HepG2 (cell line): ENCODE measurements around the gene LINC00237. TPM values are rescaled to one million over a fixed set of nuclear protein-coding genes. Genes with fewer than 3 reads are reported as not detected.

Source experiments
- ATF1 ChIP-seq: IDR thresholded peaks from 2 replicates; pipeline ENCODE4 v1.6.1; 2016; ENCODE audit warnings: mild to moderate bottlenecking, control low read depth
- FOXC1 ChIP-seq: sonication (generic); formaldehyde crosslinking; IDR thresholded peaks from 2 replicates; pipeline ENCODE4 v1.8.0; 2022; ENCODE audit warnings: mild to moderate bottlenecking, missing genetic modification reagents, borderline replicate concordance
- HNF4G ChIP-seq, 2 experiments: sonication (generic) in 1 of 2; formaldehyde crosslinking in 1 of 2; IDR thresholded peaks; 2 replicates each; pipeline versions ENCODE4 v1.4.0 to v1.6.1; 2011 to 2020; ENCODE audit warnings: borderline replicate concordance in 2 of 2, low read depth in 2 of 2, mild to moderate bottlenecking in 2 of 2, low read length in 1 of 2, missing genetic modification reagents in 1 of 2, moderate library complexity in 1 of 2
- NFYB ChIP-seq: sonication (generic); formaldehyde crosslinking; IDR thresholded peaks from 2 replicates; pipeline ENCODE4 v1.4.0; 2020; ENCODE audit warnings: missing genetic modification reagents
- NONO ChIP-seq, 2 experiments: fragments of 450-650 bp in 1 of 2; sonication (generic) in 1 of 2; formaldehyde crosslinking in 1 of 2; IDR thresholded peaks in 1 of 2; conservative IDR thresholded peaks in 1 of 2; 2 replicates each; pipeline versions ENCODE4 v1.6.1 to v1.8.0; 2017 to 2022; ENCODE audit warnings: mild to moderate bottlenecking in 1 of 2, missing genetic modification reagents in 1 of 2, moderate library complexity in 1 of 2
- PHF21A ChIP-seq: sonication (generic); formaldehyde crosslinking; IDR thresholded peaks from 2 replicates; pipeline ENCODE4 v1.5.0; 2020; ENCODE audit warnings: mild to moderate bottlenecking, missing genetic modification reagents
- REL ChIP-seq: sonication (generic); formaldehyde crosslinking; conservative IDR thresholded peaks from 2 replicates; pipeline ENCODE4 v1.8.0; 2022; ENCODE audit warnings: mild to moderate bottlenecking, missing genetic modification reagents, moderate library complexity
- SAP130 ChIP-seq: IDR thresholded peaks from 2 replicates; pipeline ENCODE4 v1.6.1; 2016; ENCODE audit warnings: low read depth
- ZNF335 ChIP-seq: sonication (generic); formaldehyde crosslinking; IDR thresholded peaks from 2 replicates; pipeline ENCODE4 v1.4.0; 2020; ENCODE audit warnings: missing genetic modification reagents
- polyA plus RNA-seq, 8 experiments: library from polyadenylated mRNA; depleted of rRNA in 3 of 8; stranded (reverse) in 7 of 8; unstranded in 1 of 8; fragments of >200 nt; fragmentation: Illumina TruSeq in 4 of 8; extraction: Trizol in 4 of 8; gene quantifications; 2 replicates each; pipeline versions ENCODE4 v1.2.1 to v1.2.3, GENCODE V29; 2011 to 2016; ENCODE audit warnings: low read depth in 4 of 8, missing spikeins in 1 of 8, mixed read lengths in 1 of 8; ENCODE audit not compliant: insufficient read depth in 1 of 8
- total RNA-seq, 5 experiments: library from RNA; depleted of rRNA; stranded (reverse); fragments of >200 nt; fragmentation: Illumina TruSeq; extraction: Trizol; gene quantifications; 2 replicates each; pipeline ENCODE4 v1.2.3, GENCODE V29; 2016; ENCODE audit warnings: low read depth in 1 of 5
- TF ChIP-seq, protein P1 (sequence below): sonication (generic); formaldehyde crosslinking; IDR thresholded peaks from 2 replicates; pipeline ENCODE4 v1.4.0; 2020; ENCODE audit warnings: missing genetic modification reagents
- TF ChIP-seq, protein P2 (sequence below): sonication (generic); formaldehyde crosslinking; IDR thresholded peaks from 2 replicates; pipeline ENCODE4 v1.9.0; 2021; ENCODE audit warnings: missing genetic modification reagents, borderline replicate concordance
- TF ChIP-seq, protein P3 (sequence below): sonication (generic); formaldehyde crosslinking; IDR thresholded peaks from 2 replicates; pipeline ENCODE4 v1.5.0; 2020; ENCODE audit warnings: mild to moderate bottlenecking, missing genetic modification reagents, borderline replicate concordance
- TF ChIP-seq, protein P4 (sequence below): IDR thresholded peaks from 2 replicates; pipeline ENCODE4 v1.6.1; 2012; ENCODE audit warnings: inconsistent platforms

Gene LINC00237
- total and polyA plus RNA-seq, 2 of the 13 experiments (the other 11 are each of a cell fraction or from before 2014, with no cell fraction given), result not detected

DNA sequence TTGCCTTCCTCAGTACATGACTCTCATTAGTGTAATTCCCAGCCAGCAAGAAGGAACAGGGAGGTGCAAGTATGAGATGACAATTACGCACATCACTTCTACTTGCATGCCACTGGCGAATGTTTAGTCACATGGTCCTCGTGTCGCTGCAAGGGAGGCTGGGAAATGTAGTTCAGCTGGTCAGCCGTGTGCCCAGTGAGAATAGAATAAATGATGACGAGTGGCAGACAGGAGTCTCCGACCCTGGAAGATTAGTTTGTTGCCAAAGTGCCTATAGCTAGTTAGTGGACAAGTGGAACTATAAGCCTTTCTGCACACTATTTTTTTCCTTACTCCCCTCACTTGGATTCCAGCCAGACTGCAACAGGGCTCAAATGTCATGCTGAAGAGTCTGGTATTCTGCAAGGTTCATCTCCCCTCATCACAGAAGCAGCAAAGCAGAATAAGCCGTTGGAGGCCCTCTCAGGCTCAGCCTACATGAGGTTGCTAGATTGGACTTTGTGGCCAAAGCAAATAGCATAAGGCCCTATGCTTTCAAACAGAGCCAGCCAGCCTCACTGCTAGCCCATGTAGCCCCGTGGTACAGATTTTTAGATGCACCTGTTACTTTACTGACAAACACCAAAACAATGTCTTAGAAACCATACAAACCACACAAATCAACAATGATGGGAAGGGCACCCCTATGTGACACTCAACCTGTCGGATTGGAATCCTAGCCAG lies 9.7 kb downstream of the LINC00237 start (continued):
- TF ChIP-seq HNF4G (IDR thresholded peaks at IDR 0.05; ENCODE audit: borderline replicate concordance, low read depth, low read length) (0 out of 2 replicates have a peak, but pooled peaks have one; percentile 2), HNF4G (CRISPR knock-in tag; IDR thresholded peaks at IDR 0.05; ENCODE audit: borderline replicate concordance, low read depth) (no peak), ZNF335 (0 out of 2 replicates have a peak, but pooled peaks have one; percentile 28), NONO (IDR thresholded peaks at IDR 0.05) (no peak), NONO (CRISPR knock-in tag; conservative IDR thresholded peaks at IDR 0.05) (no peak), ATF1 (CRISPR knock-in tag) (peak; percentile 65), NFYB (CRISPR knock-in tag) (peak; percentile 69), PHF21A (CRISPR knock-in tag) (peak; percentile 57), REL (no peak), FOXC1 (CRISPR knock-in tag) (peak; percentile 63; the same call in 1 of the 2 replicates), SAP130 (CRISPR knock-in tag) (peak; percentile 49)
- TF ChIP-seq, protein P1, sequence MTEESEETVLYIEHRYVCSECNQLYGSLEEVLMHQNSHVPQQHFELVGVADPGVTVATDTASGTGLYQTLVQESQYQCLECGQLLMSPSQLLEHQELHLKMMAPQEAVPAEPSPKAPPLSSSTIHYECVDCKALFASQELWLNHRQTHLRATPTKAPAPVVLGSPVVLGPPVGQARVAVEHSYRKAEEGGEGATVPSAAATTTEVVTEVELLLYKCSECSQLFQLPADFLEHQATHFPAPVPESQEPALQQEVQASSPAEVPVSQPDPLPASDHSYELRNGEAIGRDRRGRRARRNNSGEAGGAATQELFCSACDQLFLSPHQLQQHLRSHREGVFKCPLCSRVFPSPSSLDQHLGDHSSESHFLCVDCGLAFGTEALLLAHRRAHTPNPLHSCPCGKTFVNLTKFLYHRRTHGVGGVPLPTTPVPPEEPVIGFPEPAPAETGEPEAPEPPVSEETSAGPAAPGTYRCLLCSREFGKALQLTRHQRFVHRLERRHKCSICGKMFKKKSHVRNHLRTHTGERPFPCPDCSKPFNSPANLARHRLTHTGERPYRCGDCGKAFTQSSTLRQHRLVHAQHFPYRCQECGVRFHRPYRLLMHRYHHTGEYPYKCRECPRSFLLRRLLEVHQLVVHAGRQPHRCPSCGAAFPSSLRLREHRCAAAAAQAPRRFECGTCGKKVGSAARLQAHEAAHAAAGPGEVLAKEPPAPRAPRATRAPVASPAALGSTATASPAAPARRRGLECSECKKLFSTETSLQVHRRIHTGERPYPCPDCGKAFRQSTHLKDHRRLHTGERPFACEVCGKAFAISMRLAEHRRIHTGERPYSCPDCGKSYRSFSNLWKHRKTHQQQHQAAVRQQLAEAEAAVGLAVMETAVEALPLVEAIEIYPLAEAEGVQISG (CRISPR knock-in tag), result peak; percentile 48; the same call in 1 of the 2 replicates
- TF ChIP-seq, protein P2, sequence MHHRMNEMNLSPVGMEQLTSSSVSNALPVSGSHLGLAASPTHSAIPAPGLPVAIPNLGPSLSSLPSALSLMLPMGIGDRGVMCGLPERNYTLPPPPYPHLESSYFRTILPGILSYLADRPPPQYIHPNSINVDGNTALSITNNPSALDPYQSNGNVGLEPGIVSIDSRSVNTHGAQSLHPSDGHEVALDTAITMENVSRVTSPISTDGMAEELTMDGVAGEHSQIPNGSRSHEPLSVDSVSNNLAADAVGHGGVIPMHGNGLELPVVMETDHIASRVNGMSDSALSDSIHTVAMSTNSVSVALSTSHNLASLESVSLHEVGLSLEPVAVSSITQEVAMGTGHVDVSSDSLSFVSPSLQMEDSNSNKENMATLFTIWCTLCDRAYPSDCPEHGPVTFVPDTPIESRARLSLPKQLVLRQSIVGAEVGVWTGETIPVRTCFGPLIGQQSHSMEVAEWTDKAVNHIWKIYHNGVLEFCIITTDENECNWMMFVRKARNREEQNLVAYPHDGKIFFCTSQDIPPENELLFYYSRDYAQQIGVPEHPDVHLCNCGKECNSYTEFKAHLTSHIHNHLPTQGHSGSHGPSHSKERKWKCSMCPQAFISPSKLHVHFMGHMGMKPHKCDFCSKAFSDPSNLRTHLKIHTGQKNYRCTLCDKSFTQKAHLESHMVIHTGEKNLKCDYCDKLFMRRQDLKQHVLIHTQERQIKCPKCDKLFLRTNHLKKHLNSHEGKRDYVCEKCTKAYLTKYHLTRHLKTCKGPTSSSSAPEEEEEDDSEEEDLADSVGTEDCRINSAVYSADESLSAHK (CRISPR knock-in tag), result no peak
- TF ChIP-seq, protein P3, sequence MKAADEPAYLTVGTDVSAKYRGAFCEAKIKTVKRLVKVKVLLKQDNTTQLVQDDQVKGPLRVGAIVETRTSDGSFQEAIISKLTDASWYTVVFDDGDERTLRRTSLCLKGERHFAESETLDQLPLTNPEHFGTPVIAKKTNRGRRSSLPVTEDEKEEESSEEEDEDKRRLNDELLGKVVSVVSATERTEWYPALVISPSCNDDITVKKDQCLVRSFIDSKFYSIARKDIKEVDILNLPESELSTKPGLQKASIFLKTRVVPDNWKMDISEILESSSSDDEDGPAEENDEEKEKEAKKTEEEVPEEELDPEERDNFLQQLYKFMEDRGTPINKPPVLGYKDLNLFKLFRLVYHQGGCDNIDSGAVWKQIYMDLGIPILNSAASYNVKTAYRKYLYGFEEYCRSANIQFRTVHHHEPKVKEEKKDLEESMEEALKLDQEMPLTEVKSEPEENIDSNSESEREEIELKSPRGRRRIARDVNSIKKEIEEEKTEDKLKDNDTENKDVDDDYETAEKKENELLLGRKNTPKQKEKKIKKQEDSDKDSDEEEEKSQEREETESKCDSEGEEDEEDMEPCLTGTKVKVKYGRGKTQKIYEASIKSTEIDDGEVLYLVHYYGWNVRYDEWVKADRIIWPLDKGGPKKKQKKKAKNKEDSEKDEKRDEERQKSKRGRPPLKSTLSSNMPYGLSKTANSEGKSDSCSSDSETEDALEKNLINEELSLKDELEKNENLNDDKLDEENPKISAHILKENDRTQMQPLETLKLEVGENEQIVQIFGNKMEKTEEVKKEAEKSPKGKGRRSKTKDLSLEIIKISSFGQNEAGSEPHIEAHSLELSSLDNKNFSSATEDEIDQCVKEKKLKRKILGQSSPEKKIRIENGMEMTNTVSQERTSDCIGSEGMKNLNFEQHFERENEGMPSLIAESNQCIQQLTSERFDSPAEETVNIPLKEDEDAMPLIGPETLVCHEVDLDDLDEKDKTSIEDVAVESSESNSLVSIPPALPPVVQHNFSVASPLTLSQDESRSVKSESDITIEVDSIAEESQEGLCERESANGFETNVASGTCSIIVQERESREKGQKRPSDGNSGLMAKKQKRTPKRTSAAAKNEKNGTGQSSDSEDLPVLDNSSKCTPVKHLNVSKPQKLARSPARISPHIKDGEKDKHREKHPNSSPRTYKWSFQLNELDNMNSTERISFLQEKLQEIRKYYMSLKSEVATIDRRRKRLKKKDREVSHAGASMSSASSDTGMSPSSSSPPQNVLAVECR (CRISPR knock-in tag), result peak; percentile 13; the same call in 1 of the 2 replicates
- TF ChIP-seq, protein P4, sequence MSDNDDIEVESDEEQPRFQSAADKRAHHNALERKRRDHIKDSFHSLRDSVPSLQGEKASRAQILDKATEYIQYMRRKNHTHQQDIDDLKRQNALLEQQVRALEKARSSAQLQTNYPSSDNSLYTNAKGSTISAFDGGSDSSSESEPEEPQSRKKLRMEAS, result peak; percentile 47
